ENCODE measurements around the gene MED27.
A peak's percentile ranks its signal among the peaks of the same experiment; 100 is the strongest.

The MED27 gene, protein sequence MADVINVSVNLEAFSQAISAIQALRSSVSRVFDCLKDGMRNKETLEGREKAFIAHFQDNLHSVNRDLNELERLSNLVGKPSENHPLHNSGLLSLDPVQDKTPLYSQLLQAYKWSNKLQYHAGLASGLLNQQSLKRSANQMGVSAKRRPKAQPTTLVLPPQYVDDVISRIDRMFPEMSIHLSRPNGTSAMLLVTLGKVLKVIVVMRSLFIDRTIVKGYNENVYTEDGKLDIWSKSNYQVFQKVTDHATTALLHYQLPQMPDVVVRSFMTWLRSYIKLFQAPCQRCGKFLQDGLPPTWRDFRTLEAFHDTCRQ

DNA sequence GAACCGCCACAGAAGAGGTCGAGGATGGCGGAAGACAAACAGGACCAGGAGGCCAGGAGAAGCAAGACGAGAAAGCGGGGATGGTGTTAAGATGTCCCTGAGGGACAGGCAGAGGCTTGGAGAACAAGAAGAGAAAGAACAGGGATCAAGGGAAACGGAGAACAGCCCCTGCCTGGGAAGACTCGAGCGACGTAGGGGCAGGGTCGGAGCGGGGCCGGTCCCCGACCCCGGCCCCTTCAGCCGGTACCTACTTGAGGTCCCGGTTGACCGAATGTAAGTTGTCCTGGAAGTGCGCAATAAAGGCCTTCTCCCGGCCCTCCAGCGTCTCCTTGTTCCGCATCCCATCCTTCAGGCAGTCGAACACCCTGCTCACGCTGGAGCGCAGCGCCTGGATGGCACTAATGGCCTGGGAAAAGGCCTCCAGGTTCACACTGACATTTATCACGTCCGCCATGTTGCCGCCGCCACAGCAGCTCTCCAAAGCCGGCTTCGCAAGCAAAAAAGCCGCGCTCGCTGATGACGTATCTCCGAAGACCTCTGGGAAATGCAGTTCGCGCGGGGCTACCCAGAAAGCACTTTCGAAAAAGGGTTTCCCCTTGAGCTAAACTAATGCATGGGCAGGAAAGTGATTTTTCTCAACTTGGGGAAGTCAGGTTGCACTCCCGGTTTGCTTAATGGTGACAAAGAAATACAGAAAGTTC lies at the start of gene MED27:
TSS of gene MED27 (minus strand) at position 477 of the 701 bp plus-strand sequence. CDS start at position 454, 23 bp downstream.
- peak; percentile 96 for DNase-seq (ENCODE audit: low read depth, low spot score)

DNA sequence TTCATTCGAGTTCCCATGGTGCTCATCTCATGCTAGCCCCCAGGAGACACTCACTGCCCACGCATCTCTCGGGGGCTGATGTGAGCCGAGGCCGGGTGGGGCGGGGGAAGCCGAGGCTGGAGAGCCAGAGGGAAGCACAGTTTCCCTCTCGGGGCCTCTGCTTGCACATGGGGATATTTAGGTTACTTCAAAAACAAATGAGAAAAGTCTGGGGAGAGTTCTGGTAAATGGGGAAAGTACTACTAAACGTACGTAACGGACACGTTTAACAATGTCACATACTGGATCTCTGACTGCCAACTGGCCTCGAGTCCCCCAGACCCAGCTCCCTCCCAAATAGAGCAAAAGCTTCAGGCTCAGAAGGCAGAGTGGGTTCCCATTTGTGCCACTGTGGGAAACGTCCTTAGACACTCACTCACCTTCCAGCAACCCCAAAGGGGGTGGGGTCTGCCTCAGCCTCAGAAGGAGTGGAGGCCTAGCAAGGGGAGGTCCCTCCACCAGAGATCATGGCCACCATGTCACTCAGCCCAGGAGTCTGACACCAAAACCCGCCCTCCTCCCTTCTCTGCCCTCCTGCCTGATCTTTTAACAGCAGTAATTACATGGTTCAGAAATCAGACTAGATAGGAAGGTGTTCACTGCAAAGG lies 48.3 kb upstream of the MED27 start:
- DNase-seq (ENCODE audit: low read depth, low spot score), result no peak

DNA sequence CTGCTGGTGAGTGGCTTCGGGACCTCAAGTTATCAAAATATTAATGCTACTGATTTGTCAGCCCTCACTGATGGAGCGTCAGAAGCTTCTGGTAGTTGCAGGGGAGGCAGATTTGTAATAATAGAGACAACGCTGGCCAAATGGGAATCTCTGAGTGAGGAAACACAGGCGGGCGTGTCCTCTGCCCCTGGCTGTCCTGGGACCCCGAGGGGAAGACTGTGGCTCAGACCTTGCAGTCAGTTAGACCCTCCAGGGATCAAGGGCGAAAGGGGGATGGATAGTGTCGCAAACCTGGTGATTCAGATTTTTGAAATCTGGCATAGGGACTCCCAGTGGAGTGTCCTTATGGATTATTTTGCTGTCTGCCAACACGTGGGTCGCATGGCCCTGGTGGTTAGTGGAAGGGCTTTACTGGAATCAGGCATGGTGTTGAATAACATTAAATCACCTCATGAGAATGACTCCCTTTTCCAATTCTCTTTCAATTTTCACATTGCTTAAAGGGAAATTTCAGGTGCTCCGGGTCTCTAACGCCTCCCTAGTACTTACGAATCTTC lies 47.1 kb upstream of the MED27 start:
- DNase-seq (ENCODE audit: low read depth, low spot score), result no peak

DNA sequence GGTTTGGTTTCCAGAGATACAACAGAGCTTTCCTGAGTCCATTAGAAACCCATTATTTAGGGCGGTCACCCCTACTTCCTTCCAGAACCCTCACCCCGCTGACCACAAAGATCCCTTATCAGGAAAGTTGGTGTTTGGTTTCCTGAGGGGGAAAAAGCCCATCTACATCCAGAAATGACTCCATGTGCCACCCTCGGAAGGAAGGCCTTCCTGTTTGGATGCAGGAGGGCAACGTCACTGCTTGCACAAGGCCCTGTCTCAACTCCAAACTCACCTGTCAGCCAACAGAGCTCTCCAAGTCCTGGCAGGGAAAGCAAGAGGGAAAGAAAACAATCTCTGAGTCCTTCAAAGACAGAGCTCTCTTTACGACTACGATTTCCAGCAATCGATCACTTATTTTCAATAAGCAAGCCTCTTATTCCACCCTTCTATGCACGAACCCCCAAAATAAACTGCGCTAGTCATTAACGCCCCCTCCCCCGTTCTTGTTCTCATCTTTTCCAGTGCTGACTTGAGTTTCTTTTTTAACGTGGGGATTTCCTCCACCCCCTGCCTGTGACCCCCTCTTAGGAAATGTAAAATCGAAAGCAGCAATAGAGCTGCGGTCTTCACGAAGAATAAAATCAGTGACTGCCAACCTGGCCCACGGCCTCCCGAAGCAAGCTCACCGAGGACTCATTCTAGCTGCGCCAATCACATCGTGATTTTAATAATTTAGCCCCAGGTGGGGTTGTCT lies 46.4 kb upstream of the MED27 start:
- DNase-seq (ENCODE audit: low read depth, low spot score), result no peak

DNA sequence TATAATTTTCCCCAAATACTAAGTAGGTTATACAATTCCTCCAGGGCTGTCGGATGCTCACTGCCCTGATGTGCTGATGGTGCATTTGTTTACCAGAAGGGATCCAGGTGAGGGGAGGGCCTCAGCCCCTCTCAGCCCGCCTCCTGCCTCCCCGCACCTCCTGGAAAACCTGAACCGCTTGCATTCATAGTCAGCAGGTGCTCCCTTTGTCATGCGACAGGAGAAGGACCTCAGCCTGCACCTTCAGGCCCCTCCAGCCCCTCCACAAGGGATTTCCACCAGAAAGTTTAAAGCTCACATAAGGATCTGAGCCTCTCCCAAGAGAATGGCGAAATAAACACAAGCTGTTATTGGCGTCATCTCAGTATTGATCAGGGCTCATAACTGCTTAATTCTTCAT lies 45.7 kb upstream of the MED27 start:
- no peak for DNase-seq (ENCODE audit: low read depth, low spot score)

DNA sequence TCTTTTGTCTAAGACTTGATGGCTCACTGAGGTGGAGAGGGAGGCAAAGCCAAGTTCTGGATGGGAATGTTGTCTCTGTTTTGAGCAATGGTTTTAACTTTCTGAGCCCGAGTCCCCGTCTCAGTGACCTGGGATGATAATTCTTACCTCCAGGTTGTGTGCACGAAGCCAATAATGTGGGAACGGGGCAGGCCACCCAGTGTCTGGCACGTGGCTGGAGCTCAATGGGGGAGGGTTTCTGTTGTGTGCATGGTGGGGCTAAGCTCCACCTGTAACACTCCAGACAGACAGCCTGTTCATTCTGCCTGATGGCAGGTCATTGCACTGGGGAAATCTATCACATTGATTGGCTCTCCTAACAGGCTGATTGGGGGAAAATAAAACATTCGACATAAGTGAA lies 45.1 kb upstream of the MED27 start:
- DNase-seq (ENCODE audit: low read depth, low spot score), result no peak

DNA sequence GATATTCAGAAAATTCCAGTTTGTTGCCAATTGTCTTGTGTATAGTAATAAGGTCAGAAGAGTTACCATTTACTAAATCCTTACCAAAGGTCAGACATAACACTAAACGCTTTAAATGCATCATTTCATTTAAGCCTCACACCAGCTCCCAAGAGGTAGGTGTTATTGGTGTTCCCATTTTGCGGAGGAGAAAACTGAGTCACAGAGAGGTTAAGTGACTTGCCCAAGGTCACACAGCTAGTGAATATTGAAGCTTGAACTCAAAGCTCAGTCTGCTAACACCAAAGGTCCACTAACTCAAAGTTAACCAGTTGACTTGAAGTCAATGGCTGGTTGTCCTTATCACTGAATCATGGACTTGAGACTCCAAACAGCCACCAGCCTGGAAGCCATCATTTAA lies 41.4 kb upstream of the MED27 start:
- no peak for DNase-seq (ENCODE audit: low read depth, low spot score)

DNA sequence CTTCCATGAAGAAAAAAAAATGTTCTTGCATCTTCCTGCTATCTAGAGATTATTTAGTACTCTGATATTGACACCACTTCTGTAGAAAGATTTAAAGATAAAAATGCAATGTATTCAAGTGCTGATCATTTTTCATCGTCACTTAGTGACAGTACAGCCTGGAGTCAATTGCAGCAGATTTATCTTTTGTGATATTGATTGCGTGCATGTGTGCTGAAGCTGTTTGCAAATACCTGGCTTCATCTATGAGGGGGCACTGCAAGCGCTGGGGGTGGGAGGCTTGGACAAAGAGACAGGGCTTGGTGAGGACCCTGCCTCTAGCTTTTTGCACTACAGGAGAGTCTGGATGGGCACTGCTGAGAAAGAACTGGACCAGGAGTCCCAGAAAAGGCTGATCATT lies 38.0 kb upstream of the MED27 start:
- DNase-seq (ENCODE audit: low read depth, low spot score), result no peak

DNA sequence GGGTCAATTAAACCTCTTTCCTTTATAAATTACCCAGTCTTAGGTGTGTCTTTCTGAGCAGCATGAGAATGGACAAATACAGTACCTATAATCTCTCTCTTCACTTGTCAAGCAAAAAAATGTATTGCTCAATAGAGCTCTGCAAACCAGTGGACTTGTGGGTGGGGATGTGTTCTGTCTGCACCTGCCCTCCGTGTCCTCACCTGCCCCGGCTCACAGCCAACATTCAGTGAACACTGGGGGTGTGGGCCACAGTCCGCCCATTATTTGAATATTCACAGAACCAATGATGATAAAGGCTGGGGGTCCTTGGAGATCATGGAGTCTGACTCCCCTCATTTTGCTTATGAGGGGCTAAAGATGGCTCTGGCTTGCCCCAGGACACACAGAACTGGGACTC lies 36.9 kb upstream of the MED27 start:
- no peak for DNase-seq (ENCODE audit: low read depth, low spot score)

DNA sequence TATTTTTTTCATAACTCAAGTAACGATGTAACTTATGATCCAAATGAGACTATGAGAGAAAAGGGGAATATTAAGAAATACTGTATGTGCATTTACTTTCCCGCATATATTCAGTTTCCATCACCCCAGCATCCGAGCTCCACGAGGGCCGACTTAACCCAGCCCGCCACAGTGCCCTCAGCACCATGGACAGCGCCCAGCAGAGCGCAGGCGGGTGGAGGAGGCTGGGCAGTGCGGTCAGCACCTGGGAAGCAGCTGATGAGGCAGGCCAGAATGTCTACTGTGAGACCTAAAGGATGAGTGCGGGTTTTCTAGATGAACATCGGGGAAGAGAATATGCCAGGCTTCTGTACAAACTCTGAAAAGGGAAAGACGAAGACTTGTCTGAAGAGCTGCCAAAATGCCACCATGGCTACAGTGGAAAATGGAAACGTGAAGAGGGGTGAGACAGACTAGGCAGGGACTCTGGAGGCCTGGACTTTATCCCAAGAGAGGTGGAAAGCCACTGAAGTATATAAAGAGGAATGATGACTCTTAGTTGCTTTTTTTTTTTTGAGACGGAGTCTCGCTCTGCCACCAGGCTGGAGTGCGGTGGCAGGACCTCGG lies 34.5 kb upstream of the MED27 start:
- DNase-seq (ENCODE audit: low read depth, low spot score), result peak; percentile 90

DNA sequence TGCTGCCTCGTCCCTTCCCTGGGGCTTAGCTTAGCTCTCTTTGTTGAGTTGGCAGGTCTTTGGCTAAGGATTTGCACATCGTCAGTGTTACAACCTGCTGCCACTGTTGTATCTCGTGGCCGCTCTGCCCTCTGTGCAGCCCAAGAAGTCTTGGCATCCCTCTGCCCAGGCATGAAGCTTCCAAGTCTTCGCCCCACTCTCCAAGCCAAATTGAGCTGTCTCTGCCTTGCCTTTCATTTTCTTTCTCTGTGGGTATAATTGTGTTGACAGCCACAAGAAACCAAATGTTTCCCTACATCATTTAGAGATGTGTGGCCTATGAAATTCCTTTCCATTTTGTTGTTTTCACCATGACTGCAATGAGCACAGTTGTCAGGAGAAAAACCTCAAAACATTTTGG lies 29.6 kb upstream of the MED27 start:
- no peak for DNase-seq (ENCODE audit: low read depth, low spot score)

DNA sequence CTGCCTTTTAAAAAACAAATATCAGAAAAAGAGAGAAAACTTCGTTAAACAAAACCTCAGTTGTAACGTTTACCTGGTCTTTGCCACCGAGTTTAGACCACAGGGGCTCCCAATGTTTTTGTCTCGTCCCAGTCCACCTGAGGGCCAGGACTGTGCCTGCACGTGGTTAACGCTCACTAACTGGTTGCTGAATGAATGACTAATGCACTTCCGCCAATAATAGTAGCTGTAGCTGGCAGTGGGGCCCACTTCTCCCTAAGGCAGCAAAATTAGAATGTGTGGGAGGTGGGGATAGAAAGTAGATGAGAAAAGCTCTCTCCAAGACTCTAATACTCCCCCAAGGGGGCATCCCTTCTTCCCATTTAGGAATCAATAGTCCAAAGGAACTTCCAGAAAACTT lies 29.1 kb upstream of the MED27 start:
- DNase-seq (ENCODE audit: low read depth, low spot score), result no peak

DNA sequence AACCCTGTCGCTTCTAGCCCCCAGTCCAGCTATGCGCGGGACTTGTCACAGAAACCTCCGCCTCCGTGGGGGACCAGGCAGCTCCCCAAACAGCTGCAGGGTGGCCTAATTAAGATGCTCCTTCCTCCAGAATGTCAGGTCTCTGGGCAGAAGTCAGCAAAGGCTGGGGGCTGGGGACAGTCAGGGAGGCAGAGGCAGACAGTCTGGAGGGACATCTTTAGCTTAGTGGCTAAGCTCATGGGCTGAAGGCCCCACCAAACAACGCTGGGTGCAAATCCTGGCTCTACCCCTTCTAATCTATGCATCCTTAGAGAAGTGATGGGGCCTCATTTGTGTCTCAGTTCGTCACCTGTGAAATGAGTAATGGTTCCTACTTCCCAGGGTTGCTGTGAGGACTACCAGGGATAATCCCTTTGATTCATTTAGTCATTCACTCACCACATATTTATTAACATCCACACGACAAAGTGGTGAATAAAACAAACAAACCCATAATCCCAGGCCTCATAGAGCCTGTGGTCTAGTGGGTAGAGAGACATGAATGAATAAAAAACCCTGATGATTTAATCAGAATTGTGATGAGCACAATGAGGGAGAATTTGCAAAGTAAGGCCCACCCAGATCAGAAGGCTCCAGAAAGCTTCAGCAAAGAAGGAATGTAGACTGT lies 20.2 kb upstream of the MED27 start:
- DNase-seq (ENCODE audit: low read depth, low spot score), result peak; percentile 39

DNA sequence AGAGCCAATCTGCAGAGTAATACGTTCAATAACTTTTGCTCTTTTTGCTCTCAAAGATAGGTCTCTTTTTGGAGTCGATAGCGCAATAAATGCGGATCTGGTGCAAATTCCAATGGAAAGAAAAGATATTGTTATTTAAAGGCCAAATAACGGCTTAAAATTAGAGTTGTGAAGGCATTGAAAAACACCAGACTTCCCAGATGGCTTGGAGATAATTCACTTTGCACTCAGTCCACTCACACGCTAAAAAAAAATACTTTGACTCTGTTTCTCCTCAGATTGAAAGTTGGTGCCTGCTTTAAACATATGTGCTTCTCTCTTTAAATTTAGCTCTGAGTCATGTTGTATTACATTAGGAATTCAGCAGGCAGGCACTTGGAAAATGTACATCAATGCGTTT lies 19.5 kb upstream of the MED27 start:
- no peak for DNase-seq (ENCODE audit: low read depth, low spot score)

DNA sequence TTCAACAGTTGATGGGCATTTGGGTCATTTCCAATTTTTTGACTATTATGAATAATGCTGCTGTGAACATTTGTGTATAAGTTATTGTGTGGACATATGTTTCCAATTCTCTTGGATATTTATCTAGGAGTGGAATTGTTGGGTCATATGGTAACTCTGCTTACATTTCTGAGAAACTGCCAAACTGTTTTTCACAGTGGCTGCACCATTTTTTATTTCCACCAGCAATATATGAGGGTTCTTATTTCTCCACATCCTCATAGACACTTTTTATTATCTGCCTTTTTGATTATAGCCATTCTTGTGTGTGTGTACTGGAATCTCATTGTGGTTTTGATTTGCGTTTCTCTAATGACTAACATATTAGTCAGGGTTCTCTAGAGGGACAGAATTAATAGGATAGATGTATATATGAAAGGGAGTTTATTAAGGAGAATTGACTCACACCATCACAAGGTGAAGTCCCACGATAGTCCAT lies 14.7 kb upstream of the MED27 start:
- DNase-seq (ENCODE audit: low read depth, low spot score), result peak; percentile 53

DNA sequence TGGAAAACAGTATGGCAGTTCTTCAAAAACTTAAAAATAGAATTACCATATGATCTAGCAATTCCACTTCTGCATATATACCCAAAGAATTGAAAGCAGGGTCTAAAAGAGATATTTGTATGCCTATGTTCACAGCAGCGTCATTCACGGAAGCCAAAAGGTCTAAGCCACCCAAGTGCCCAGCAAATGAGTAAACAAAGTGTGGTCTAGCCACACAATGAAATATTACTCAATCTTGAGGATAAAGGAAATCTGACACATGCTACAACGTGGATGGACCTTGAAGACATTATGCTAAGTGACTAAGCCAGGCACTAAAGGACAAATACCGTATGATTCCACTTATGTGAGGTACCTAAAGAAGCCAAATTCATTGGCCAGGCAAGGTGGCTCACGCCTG lies 11.1 kb upstream of the MED27 start:
- DNase-seq (ENCODE audit: low read depth, low spot score), result no peak

DNA sequence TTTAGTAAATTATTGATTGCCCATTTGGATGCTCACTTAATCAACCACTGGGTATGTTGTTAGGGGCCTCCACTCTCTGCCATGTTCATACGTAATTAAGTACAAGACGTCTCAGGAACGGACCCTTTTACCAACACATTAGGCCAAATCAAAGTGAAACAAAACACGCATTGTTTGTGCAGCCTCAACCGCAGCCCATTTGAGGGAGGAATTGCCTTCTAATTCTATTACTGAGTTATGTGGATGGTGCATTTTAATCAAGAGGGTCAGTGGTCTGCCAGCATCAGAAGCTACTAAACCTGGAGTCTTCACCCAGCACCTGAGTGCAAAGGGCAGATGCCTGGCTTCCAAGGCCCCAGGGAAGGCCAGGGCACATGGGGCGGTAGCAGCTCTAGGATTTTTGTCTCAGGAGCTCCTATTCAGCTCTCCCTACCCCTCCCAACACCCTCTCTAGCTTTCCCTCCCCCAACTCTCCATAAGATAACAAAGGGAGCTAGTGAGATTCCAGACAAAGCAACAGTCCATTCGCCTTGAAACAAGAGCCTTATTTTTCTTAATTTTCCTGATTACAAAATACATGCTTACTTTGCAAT lies 7.9 kb upstream of the MED27 start:
- DNase-seq (ENCODE audit: low read depth, low spot score), result no peak

DNA sequence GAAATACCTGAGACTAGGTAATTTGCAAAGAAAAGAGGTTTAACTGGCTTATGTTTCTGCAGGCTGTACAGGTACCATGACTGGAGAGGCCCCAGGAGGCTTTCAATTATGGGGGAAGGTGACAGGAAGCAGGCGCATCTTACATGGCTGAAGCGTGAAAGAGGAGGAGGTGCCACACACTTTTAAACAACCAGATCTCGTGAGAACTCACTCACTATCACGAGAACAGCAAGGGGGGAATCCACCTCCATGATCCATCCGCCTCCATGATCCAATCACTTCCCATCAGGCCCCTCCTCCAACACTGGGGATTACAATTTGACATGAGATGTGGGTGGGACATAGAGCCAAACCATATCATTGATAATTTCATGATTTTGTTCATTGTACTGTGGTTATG lies 2.5 kb upstream of the MED27 start:
- DNase-seq (ENCODE audit: low read depth, low spot score), result no peak

DNA sequence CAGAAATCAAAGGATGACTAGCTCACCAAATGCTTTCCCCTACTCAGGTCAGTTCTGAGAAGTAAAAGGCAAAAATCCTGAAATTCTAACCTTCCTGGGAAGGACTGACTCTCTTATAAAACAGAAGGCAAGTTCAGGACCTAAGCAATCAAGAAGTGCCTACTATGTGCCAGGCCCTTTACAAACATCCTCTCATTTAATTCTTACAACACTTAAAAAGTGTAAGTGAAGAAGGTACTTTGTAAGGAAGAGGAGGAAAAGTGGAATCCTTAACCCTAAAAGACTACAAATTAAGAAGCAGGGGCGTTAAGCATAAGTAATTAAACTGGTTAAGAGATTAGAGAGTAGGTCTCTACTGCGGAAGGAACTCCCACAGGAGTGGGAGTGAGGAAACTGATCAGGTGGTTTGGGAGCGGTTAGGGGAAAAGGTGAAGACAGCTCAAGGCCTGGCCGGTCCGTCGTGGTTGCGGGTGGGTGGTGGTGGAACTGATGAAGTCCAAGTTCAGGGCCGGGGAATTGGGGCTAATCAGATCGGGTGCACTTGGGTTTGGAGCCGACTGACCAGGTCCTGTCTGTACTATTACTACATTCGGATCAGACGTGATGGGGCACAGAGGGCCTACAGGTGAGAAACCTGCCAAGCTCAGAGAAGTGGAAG lies 839 bp downstream of the MED27 start:
- peak; percentile 12 for DNase-seq (ENCODE audit: low read depth, low spot score)

Measured in astrocyte of the hippocampus (primary cell).